GM10248 (cell line): ENCODE data around the gene FGD4.

Experiments used
- CTCF ChIA-PET: fragments of 300-600 bp; sonication (Branson Sonifier 250); formaldehyde crosslinking; extraction: SDS; loops from one replicate; lab custom pipeline; 2021; ENCODE audit warnings: antibody characterized with exemption; lab: Yijun Ruan, JAX
- POLR2A ChIA-PET: fragments of 350-650 bp; sonication (Branson Sonifier 250); formaldehyde crosslinking; extraction: SDS; loops from one replicate; lab custom pipeline; 2020; ENCODE audit warnings: antibody characterized with exemption; lab: Yijun Ruan, JAX
- DNase-seq: peaks from one replicate; pipeline ENCODE4 v3.0.0; 2012; ENCODE audit errors: extremely low spot score
- CTCF ChIP-seq: IDR thresholded peaks from 2 replicates; pipeline ENCODE4 v1.5.1; 2012; ENCODE audit warnings: mild to moderate bottlenecking, low read depth; ENCODE audit errors: extremely low read depth, missing control alignments, control extremely low read depth

The FGD4 gene

GRCh38 chr12:32680787-32681186 is 281.4 kb downstream of the FGD4 start:
- POLR2A ChIA-PET = no interaction called here
- CTCF ChIA-PET = interaction anchor here (2.4 kb wide), 1 partner anchor 74 kb away, joined by 11 read pairs; the partner anchor contains the start of gene YARS2
- TF ChIP-seq CTCF = no peak
- no peak for DNase-seq

GRCh38 chr12:32681272-32681671 is 281.9 kb downstream of the FGD4 start:
- ChIA-PET POLR2A (no interaction called here), CTCF (interaction anchor here (0.6 to 2.4 kb wide), 2 partner anchors 9 to 74 kb away, joined by 3 to 11 read pairs; partner anchors contain the start of gene YARS2)
- no peak for TF ChIP-seq CTCF
- peak; percentile 34 for DNase-seq

- DNase-seq = no peak
- ChIA-PET CTCF (interaction anchor here (1.3 to 1.4 kb wide), 2 partner anchors 13 to 22 kb away, joined by 3 read pairs; no protein-coding TSS in a partner anchor), POLR2A (no interaction called here)
- TF ChIP-seq CTCF = no peak
Observed at GRCh38 chr12:32686340-32686739, 287.0 kb downstream of the FGD4 start.

GRCh38 chr12:32688786-32689185 is 289.4 kb downstream of the FGD4 start:
- ChIA-PET CTCF (interaction anchor here (1.0 to 3.3 kb wide), 5 partner anchors 17 to 66 kb away, joined by 3 to 18 read pairs (median 6); no protein-coding TSS in a partner anchor), POLR2A (no interaction called here)
- TF ChIP-seq CTCF = no peak
- DNase-seq = no peak

- no peak for DNase-seq
- CTCF ChIA-PET = no interaction called here
- no peak for TF ChIP-seq CTCF
- POLR2A ChIA-PET = no interaction called here
Observed at GRCh38 chr12:32690927-32691326, 291.6 kb downstream of the FGD4 start.

GRCh38 chr12:32692358-32692757 is 293.0 kb downstream of the FGD4 start:
- CTCF ChIA-PET = interaction anchor here (1.0 to 2.1 kb wide), 2 partner anchors 11 to 14 kb away, joined by 3 to 8 read pairs; no protein-coding TSS in a partner anchor
- POLR2A ChIA-PET = interaction anchor here (0.5 kb wide), 1 partner anchor 16 kb away, joined by 6 read pairs; no protein-coding TSS in a partner anchor
- TF ChIP-seq CTCF = no peak
- no peak for DNase-seq

- ChIA-PET CTCF (interaction anchor here (2.1 kb wide), 1 partner anchor 11 kb away, joined by 8 read pairs; no protein-coding TSS in a partner anchor), POLR2A (no interaction called here)
- no peak for DNase-seq
- no peak for TF ChIP-seq CTCF
Observed at GRCh38 chr12:32693036-32693435, 293.7 kb downstream of the FGD4 start.
